ENCODE results near the gene HDAC1. TPM values are rescaled to one million over a fixed set of nuclear protein-coding genes. Genes with fewer than 3 reads are reported as not detected.

Gene HDAC1
- total RNA-seq, 3 donors from 2014 or later: 143 to 208 (median 203) TPM

GRCh38 chr1:32303358-32303757 is 11.5 kb downstream of the HDAC1 start:
- Histone ChIP-seq H3K9me3 (no peaks in the 10 kb centered on the region), H3K4me3 (no peak overlapping the region), H3K4me1 (ENCODE audit: low read depth) (peaks cover 12% of the 10 kb centered on the region), H3K36me3 (ENCODE audit: low read depth) (peaks cover 10% of the 10 kb centered on the region)
- DNase-seq: no peak
- ATAC-seq: no peak
- intact Hi-C loops (cut with DNase I, micrococcal nuclease): no loop called here
- no peak for TF ChIP-seq CTCF (IDR thresholded peaks at IDR 0.05)

GRCh38 chr1:32303997-32304622 is 12.2 kb downstream of the HDAC1 start:
- peaks cover 10% of the 10 kb centered on the region for H3K36me3 ChIP-seq (ENCODE audit: low read depth)
- ATAC-seq (no peak), DNase-seq (no peak)
- peaks cover 20% of the 10 kb centered on the region for H3K4me1 ChIP-seq (ENCODE audit: low read depth)
- no peak for TF ChIP-seq CTCF (IDR thresholded peaks at IDR 0.05)
- intact Hi-C loops (cut with DNase I, micrococcal nuclease): no loop called here
- H3K9me3 ChIP-seq: no peaks in the 10 kb centered on the region
- H3K4me3 ChIP-seq: no peak overlapping the region

GRCh38 chr1:32305310-32305709 is 13.4 kb downstream of the HDAC1 start:
- intact Hi-C loops (cut with DNase I, micrococcal nuclease): no loop called here
- peaks cover 32% of the 10 kb centered on the region for H3K4me1 ChIP-seq (ENCODE audit: low read depth)
- no peak for DNase-seq
- no peak for ATAC-seq
- H3K36me3 ChIP-seq (ENCODE audit: low read depth): peaks cover 10% of the 10 kb centered on the region
- H3K4me3 ChIP-seq: no peak overlapping the region
- H3K9me3 ChIP-seq: no peaks in the 10 kb centered on the region
- TF ChIP-seq CTCF (IDR thresholded peaks at IDR 0.05): no peak

GRCh38 chr1:32307324-32307723 is 15.4 kb downstream of the HDAC1 start:
- DNase-seq (no peak), ATAC-seq (no peak)
- Histone ChIP-seq H3K4me1 (ENCODE audit: low read depth) (peaks cover 35% of the 10 kb centered on the region), H3K4me3 (no peak overlapping the region), H3K36me3 (ENCODE audit: low read depth) (peaks cover 10% of the 10 kb centered on the region), H3K9me3 (no peaks in the 10 kb centered on the region)
- no peak for TF ChIP-seq CTCF (IDR thresholded peaks at IDR 0.05)
- intact Hi-C loops (cut with DNase I, micrococcal nuclease): no loop called here

- no peak for DNase-seq
- H3K36me3 ChIP-seq (ENCODE audit: low read depth): no peaks in the 10 kb centered on the region
- no peak for ATAC-seq
- peaks cover 35% of the 10 kb centered on the region for H3K4me1 ChIP-seq (ENCODE audit: low read depth)
- intact Hi-C loops (cut with DNase I, micrococcal nuclease): no loop called here
- H3K4me3 ChIP-seq: no peak overlapping the region
- H3K9me3 ChIP-seq: no peaks in the 10 kb centered on the region
- no peak for TF ChIP-seq CTCF (IDR thresholded peaks at IDR 0.05)
Measured at GRCh38 chr1:32309960-32310359, 18.1 kb downstream of the HDAC1 start.
